Mucosa of descending colon (tissue), 3 donors: Measurements from ENCODE around the gene BRF1. TPM values are rescaled to one million over a fixed set of nuclear protein-coding genes. Genes with fewer than 3 reads are reported as not detected.

Source experiments
- ATAC-seq: fragments of 200-7000 bp; cut with Tn5 transposase; one replicate; pipeline ENCODE4 v1.9.1; 2020; ENCODE audit warnings: mild to moderate bottlenecking, moderate library complexity
- DNase-seq, 3 donors: peaks; one replicate each; pipeline ENCODE4 v3.0.0-alpha.2; 2020
- H3K36me3 ChIP-seq: fragments of 200-600 bp; one replicate; pipeline ENCODE4 v1.8.0; 2021; ENCODE audit warnings: low read depth, mild to moderate bottlenecking
- H3K4me1 ChIP-seq: fragments of 200-600 bp; one replicate; pipeline ENCODE4 v1.8.0; 2021; ENCODE audit warnings: low read depth, mild to moderate bottlenecking
- H3K4me3 ChIP-seq: fragments of 200-600 bp; one replicate; pipeline ENCODE4 v1.8.0; 2021; ENCODE audit warnings: mild to moderate bottlenecking
- H3K9me3 ChIP-seq: fragments of 200-600 bp; one replicate; pipeline ENCODE4 v1.8.0; 2021; ENCODE audit warnings: mild to moderate bottlenecking
- CTCF ChIP-seq: fragments of 200-600 bp; IDR thresholded peaks from one replicate; pipeline ENCODE4 v1.8.0; 2022; ENCODE audit warnings: antibody characterized with exemption, mild to moderate bottlenecking
- intact Hi-C, 2 donors: fragments of 100-400 bp; cut with DNase I in 1 of 2; cut with micrococcal nuclease in 1 of 2; formaldehyde crosslinking; loops; one replicate each; pipeline versions ENCODE4 v1.11.0 to v1.11.1; 2022; cut with DNase I, micrococcal nuclease
- total RNA-seq, 3 donors: library from RNA; stranded (reverse); fragmentation: NEBNext Ultra II Directional in 2 of 3; extraction: Animal tissue kit (Norgen Biotek cat#: 25700) in 2 of 3; gene quantifications; one replicate each; pipeline versions ENCODE4 v1.2.1 to v1.2.4, GENCODE V29; 2021 to 2023
- donor health status: DM: no; HTN: no; CAD: no; lungs with moderate emphysema.
- donor health status: DM: no; HTN: no; CAD: no.
- donor health status: DM: no; HTN: yes; CAD: no.

The BRF1 gene
- total RNA-seq, 3 donors from 2014 or later = 27.4 to 40.1 (median 34.2) TPM

DNA sequence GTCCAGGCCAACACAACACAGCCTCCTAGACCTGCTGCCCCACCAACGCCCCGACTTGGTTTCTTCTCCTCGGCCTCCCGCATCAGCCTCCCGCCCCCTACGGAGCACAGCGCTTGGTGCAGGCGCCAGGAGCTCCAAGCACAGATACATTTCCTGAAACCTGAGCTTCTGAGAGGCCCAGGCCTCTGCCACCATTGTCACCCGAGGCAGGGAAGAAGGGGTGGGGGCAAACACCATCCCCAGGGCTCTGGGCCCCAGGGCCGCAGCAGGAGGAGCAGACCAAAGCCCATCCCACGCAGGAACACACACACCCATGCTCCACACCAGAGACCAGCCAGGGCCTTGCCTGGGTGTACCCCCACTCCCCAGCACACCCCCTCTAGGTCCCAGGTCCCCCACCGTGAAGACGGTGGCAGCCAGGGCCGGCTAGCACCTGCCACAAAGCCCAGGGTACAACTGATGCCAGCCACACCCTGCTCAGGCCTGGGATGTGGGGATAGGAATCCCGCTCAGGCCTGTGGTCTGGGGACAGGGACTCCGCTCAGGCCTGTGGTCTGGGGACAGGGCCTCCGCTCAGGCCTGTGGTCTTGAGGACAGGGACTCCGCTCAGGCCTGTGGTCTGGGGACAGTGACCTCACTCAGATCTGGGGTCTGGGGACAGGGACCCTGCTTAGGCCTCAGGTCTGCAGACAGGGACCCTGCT is 137.6 kb downstream of the BRF1 start:
- DNase-seq (no peak), ATAC-seq (no peak)
- no peak for TF ChIP-seq CTCF
- H3K36me3 ChIP-seq = no peaks in the 10 kb centered on the region
- no peaks in the 10 kb centered on the region for H3K4me1 ChIP-seq
- no peaks in the 10 kb centered on the region for H3K9me3 ChIP-seq
- no peak overlapping the region for H3K4me3 ChIP-seq
- intact Hi-C loops = loop anchor here in 1 of 2 donors (10.0 kb wide), 1 partner anchor 68 kb away; no protein-coding TSS in a partner anchor

DNA sequence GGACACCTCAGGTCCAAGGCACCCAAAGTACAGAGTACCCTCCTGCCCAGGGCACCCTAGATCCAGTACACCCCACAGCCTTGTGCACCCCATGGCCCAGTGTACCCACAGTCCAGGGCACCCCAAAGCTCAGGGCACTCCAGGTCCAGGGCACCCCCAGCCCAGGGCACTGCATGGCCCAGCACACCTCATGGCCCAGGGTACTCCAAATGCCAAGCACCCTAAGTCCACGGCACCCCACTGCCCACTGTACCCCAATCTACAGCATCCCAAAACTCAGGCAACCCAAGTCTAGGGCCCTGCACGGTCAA is 138.2 kb downstream of the BRF1 start:
- intact Hi-C loops = loop anchor here in 1 of 2 donors (10.0 kb wide), 1 partner anchor 68 kb away; no protein-coding TSS in a partner anchor
- Histone ChIP-seq H3K9me3 (no peaks in the 10 kb centered on the region), H3K4me3 (no peak overlapping the region), H3K36me3 (no peaks in the 10 kb centered on the region), H3K4me1 (no peaks in the 10 kb centered on the region)
- TF ChIP-seq CTCF = no peak
- DNase-seq (no peak), ATAC-seq (no peak)

- Histone ChIP-seq H3K4me1 (no peaks in the 10 kb centered on the region), H3K36me3 (no peaks in the 10 kb centered on the region), H3K4me3 (no peak overlapping the region), H3K9me3 (no peaks in the 10 kb centered on the region)
- intact Hi-C loops = loop anchor here in 1 of 2 donors (10.0 kb wide), 1 partner anchor 67 kb away; no protein-coding TSS in a partner anchor
- peak; percentile 28 for ATAC-seq
- DNase-seq = peak in 1 of 3 donors; percentile 70
- no peak for TF ChIP-seq CTCF
Measured at GRCh38 chr14:105161964-105162668, 138.7 kb downstream of the BRF1 start.

DNA sequence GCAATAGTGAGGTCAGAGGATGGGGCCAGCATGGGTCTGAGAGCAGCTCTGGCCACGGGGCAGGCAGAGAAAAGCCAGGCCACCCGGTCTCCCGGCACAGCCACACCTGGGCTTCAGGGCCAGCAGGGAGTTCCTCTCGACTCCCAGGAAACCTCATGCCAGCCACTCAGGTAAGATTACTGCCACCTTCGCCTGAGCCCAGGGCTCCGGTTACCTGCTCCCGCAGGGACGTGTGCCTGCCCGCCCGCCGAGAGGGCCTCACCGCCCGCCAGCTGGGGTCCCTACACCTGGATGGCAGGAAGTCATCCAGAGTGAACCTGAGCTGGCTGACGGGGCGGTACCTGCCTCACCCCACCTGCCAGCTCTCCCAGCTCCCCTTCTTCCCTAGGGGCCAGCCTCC is 139.5 kb downstream of the BRF1 start:
- intact Hi-C loops = loop anchor here in 1 of 2 donors (10.0 kb wide), 1 partner anchor 67 kb away; no protein-coding TSS in a partner anchor
- no peaks in the 10 kb centered on the region for H3K9me3 ChIP-seq
- DNase-seq (no peak), ATAC-seq (no peak)
- no peaks in the 10 kb centered on the region for H3K36me3 ChIP-seq
- no peak for TF ChIP-seq CTCF
- no peak overlapping the region for H3K4me3 ChIP-seq
- no peaks in the 10 kb centered on the region for H3K4me1 ChIP-seq

DNA sequence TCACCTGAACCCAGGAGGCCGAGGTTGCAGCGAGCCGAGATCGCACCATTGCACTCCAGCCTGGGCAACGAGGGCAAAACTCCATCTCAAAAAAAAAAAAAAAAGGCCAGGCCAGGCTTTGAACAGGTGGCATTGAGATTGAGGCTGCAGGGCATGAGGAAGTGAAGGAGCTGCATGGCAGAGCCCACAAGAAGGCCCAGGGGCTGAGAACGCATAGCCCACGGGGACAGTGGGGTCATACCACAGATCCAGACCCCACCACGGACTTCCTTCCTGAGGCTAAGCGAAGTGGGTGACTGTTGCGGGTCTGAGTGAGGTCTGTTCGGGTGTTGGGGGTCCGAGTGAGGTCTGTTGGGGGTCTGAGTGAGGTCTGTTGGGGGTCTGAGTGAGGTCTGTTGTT is 140.0 kb downstream of the BRF1 start:
- Histone ChIP-seq H3K36me3 (no peaks in the 10 kb centered on the region), H3K4me1 (no peaks in the 10 kb centered on the region), H3K9me3 (no peaks in the 10 kb centered on the region), H3K4me3 (no peak overlapping the region)
- ATAC-seq = no peak
- no peak for DNase-seq
- intact Hi-C loops = loop anchor here in 1 of 2 donors (10.0 kb wide), 1 partner anchor 66 kb away; no protein-coding TSS in a partner anchor
- TF ChIP-seq CTCF = no peak
